Esophagus muscularis mucosa (tissue), 4 donors: ENCODE results near the gene OPTC. TPM values are rescaled to one million over a fixed set of nuclear protein-coding genes. Genes with fewer than 3 reads are reported as not detected.

Source experiments
- DNase-seq: peaks from one replicate; pipeline ENCODE4 v3.0.0-alpha.2; 2017; ENCODE audit errors: extremely low spot score
- H3K27ac ChIP-seq, 4 donors: fragments of 200-600 bp; sonication (generic); replicated peaks in 1 of 4; 1 replicate in 3 of 4; 2 replicates in 1 of 4; pipeline ENCODE4 v1.5.1; 2016 to 2019; ENCODE audit warnings: mild to moderate bottlenecking in 1 of 4
- H3K27me3 ChIP-seq, 4 donors: fragments of 200-600 bp; sonication (generic); one replicate each; pipeline versions ENCODE4 v1.5.1 to v1.6.0; 2016 to 2019
- H3K36me3 ChIP-seq, 4 donors: fragments of 200-600 bp; sonication (generic); one replicate each; pipeline ENCODE4 v1.5.1; 2016 to 2019
- H3K4me1 ChIP-seq, 4 donors: fragments of 200-600 bp; sonication (generic); one replicate each; pipeline ENCODE4 v1.5.1; 2016 to 2019
- H3K4me3 ChIP-seq, 4 donors: fragments of 200-600 bp; sonication (generic); 1 replicate in 2 of 4; 2 replicates in 2 of 4; pipeline ENCODE4 v1.5.1; 2016 to 2019; ENCODE audit warnings: mild to moderate bottlenecking in 4 of 4, moderate library complexity in 1 of 4
- H3K9me3 ChIP-seq, 4 donors: fragments of 200-600 bp; sonication (generic); 1 replicate in 3 of 4; 2 replicates in 1 of 4; pipeline ENCODE4 v1.5.1; 2016 to 2019
- EP300 ChIP-seq: sonication (generic); formaldehyde crosslinking; IDR thresholded peaks from one replicate; pipeline ENCODE4 v1.6.1; 2017; ENCODE audit warnings: antibody characterized with exemption
- POLR2A ChIP-seq: fragments of 450-650 bp; IDR thresholded peaks from one replicate; pipeline ENCODE4 v1.6.1; 2017; ENCODE audit warnings: antibody characterized with exemption, moderate library complexity, mild to moderate bottlenecking, low read depth
- POLR2AphosphoS5 ChIP-seq, 2 donors: sonication (generic); formaldehyde crosslinking; IDR thresholded peaks; one replicate each; pipeline ENCODE4 v1.6.1; 2017; ENCODE audit warnings: antibody characterized with exemption in 2 of 2
- WGBS: methylation state at CpG from one replicate; pipeline ENCODE4 v1.1.5; 2018; 5-methylcytosine and 5-hydroxymethylcytosine counted together
- intact Hi-C: fragments of 100-400 bp; cut with DNase I; formaldehyde crosslinking; loops from one replicate; pipeline ENCODE4 v1.15.1; 2023
- total RNA-seq, 4 donors: library from RNA; depleted of rRNA; stranded (reverse); fragments of >200 nt; gene quantifications; one replicate each; pipeline versions ENCODE4 v1.1.0 to v1.2.1, GENCODE V29; 2016
- TF ChIP-seq, protein P1 (sequence below), 3 experiments: fragments of 200-600 bp in 2 of 3; fragments of 450-650 bp in 1 of 3; sonication (generic) in 2 of 3; IDR thresholded peaks; one replicate each; pipeline ENCODE4 v1.5.1; 2017 to 2019; ENCODE audit warnings: antibody characterized with exemption in 3 of 3, mild to moderate bottlenecking in 2 of 3, moderate library complexity in 1 of 3

The OPTC gene
- total RNA-seq, 4 donors from 2014 or later: not detected

DNA sequence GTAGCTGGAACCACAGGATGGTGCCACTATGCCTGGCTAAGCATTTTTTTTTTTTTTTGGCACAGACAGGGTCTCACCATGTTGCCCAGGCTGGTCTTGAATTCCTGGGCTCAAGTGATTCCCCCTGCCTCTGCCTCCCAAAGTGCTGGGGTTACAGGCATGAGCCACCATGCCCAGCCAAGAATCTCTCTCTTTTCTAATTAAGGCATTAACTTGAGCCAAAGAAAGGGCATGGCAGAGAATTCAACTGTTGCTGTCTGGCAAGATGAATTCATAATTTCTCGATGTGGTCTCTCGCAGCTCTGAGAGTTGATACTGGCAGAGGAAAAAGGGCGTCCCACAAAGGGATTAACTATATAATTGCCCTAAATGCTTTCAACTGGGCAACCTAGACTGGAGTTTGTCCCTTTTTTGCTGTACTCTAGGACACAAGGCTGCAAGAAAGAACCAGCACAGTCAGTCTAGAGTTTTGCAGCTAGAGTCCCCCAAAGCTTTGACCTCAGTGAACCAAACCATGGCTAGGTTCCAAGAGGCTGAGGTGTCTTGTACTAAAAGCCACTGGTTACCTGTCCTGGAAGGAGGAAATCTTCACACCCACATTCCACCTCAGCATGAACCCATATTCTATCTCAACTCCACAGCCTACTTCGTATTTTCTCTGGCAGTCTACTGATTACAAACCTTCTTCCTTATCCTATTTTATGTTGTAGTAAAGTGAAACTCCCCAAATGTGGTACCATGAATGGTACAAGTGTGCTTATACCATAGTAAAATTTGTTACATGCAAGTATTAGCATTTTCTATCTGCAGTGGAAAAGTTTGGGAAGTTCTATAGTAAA lies 51.2 kb downstream of the OPTC start:
- Histone ChIP-seq H3K36me3 (no peaks in the 10 kb centered on the region), H3K4me1 (peaks cover 10 to 32% (median 25%) of the 10 kb centered on the region in 4 donors), H3K27ac (peak overlapping the region in 3 of 4 donors; percentile 32 to 40 (median 39)), H3K27me3 (no peaks in the 10 kb centered on the region), H3K9me3 (no peaks in the 10 kb centered on the region), H3K4me3 (no peak overlapping the region)
- no peak for DNase-seq
- intact Hi-C loops: no loop called here
- 43% methylated on average over 4 of the region's 4 CpGs for WGBS
- no peak for TF ChIP-seq POLR2A
- TF ChIP-seq EP300: no peak
- TF ChIP-seq, protein P1, sequence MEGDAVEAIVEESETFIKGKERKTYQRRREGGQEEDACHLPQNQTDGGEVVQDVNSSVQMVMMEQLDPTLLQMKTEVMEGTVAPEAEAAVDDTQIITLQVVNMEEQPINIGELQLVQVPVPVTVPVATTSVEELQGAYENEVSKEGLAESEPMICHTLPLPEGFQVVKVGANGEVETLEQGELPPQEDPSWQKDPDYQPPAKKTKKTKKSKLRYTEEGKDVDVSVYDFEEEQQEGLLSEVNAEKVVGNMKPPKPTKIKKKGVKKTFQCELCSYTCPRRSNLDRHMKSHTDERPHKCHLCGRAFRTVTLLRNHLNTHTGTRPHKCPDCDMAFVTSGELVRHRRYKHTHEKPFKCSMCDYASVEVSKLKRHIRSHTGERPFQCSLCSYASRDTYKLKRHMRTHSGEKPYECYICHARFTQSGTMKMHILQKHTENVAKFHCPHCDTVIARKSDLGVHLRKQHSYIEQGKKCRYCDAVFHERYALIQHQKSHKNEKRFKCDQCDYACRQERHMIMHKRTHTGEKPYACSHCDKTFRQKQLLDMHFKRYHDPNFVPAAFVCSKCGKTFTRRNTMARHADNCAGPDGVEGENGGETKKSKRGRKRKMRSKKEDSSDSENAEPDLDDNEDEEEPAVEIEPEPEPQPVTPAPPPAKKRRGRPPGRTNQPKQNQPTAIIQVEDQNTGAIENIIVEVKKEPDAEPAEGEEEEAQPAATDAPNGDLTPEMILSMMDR (IDR thresholded peaks at IDR 0.05): no peak
- TF ChIP-seq POLR2AphosphoS5 (IDR thresholded peaks at IDR 0.05): no peak

DNA sequence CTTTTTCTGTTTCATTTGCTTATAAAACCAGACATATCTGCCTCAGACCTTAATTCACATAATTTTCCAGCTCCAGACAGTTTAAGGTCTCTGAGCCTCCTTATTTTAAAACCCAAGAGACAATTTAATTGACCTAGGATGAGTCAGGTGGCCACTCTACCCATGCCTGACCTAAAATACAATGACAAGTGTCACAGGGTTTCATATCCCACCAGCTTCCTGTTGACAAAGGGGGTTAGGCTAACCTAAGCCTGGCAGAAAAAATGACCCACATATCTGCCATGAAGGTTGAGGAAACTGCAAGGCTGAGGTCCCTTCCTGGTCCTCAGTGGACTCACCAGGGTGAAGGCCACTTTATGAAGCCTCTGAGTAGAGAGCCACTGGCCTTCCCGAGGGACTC lies 52.3 kb downstream of the OPTC start:
- Histone ChIP-seq H3K4me1 (peaks cover 10 to 32% (median 25%) of the 10 kb centered on the region in 4 donors), H3K27me3 (no peaks in the 10 kb centered on the region), H3K36me3 (no peaks in the 10 kb centered on the region), H3K9me3 (no peaks in the 10 kb centered on the region), H3K4me3 (no peak overlapping the region), H3K27ac (no peak overlapping the region)
- no peak for DNase-seq
- intact Hi-C loops: no loop called here
- TF ChIP-seq POLR2AphosphoS5 (IDR thresholded peaks at IDR 0.05): no peak
- no peak for TF ChIP-seq POLR2A
- TF ChIP-seq, protein P1 (IDR thresholded peaks at IDR 0.05): no peak
- TF ChIP-seq EP300: no peak
- WGBS: 100% methylated on average over 1 of the region's 1 CpG

DNA sequence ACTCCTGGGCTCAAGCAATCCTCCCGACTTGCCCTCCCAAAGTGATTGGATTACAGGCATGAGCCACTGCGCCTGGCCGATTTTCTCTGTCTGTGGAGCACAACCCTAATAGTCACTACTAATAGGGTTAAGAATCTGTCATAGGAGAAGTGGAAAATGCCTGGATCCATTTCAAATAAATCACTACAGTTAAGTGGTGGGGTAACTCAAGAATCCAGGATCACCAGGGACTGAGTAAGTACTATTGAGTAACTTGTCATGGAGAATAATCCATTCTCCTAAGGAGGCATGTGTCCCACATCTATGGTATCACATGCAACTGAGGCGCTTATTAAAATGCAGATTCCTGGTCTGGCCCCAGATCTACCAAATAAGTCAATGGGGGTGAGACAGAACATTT lies 53.2 kb downstream of the OPTC start:
- Histone ChIP-seq H3K27ac (no peak overlapping the region), H3K27me3 (no peaks in the 10 kb centered on the region), H3K4me3 (no peak overlapping the region), H3K4me1 (peaks cover 15 to 32% (median 25%) of the 10 kb centered on the region in 4 donors), H3K36me3 (no peaks in the 10 kb centered on the region), H3K9me3 (no peaks in the 10 kb centered on the region)
- WGBS: 72% methylated on average over 4 of the region's 4 CpGs
- TF ChIP-seq, protein P1 (IDR thresholded peaks at IDR 0.05): no peak
- no peak for TF ChIP-seq POLR2A
- TF ChIP-seq POLR2AphosphoS5 (IDR thresholded peaks at IDR 0.05): no peak
- no peak for TF ChIP-seq EP300
- intact Hi-C loops: no loop called here
- DNase-seq: no peak

DNA sequence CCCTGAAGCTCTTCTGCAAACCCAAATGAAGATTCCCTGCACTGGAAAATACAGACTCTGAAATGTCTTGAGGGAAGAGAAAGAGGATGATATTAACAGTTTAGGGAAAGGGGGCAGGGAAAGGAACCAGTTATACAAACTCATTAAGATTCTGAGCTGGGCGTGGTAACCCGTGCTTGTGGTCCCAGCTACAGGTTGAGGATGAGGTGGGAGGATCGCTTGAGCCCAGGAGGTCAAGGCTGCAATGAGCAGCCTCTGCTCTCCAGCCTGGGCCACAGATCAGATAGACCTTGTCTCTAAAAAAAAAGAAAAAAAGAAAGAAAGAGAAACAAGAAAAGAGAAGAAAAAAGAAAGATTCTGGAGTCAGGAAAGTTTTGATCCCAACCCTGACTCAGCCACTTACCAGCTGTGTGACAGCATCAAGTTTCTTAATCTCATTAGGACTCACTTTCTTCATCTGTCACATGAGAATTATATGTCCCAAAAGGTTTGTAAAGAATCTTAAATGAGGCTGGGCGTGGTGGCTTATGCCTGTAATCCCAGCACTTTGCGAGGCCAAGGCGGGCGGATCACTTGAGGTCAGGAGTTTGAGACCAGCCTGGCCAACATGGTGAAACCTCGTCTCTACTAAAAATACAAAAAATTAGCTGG lies 53.9 kb downstream of the OPTC start:
- DNase-seq: no peak
- H3K27me3 ChIP-seq: no peaks in the 10 kb centered on the region
- TF ChIP-seq EP300 (no peak), POLR2A (no peak), POLR2AphosphoS5 (IDR thresholded peaks at IDR 0.05) (no peak)
- TF ChIP-seq, protein P1 (IDR thresholded peaks at IDR 0.05): no peak
- H3K36me3 ChIP-seq: no peaks in the 10 kb centered on the region
- 88% methylated on average over 8 of the region's 8 CpGs for WGBS
- no peak overlapping the region for H3K4me3 ChIP-seq
- no peak overlapping the region for H3K27ac ChIP-seq
- intact Hi-C loops: no loop called here
- H3K4me1 ChIP-seq: peaks cover 17 to 35% (median 25%) of the 10 kb centered on the region in 4 donors
- no peaks in the 10 kb centered on the region for H3K9me3 ChIP-seq
